HCT116 (cell line): ENCODE results near the gene KCNK4. TPM values are rescaled to one million over a fixed set of nuclear protein-coding genes. Genes with fewer than 3 reads are reported as not detected.
"Not testable (repeated sequence)": the region's sequence is repeated elsewhere in the genome, so short reads cannot be mapped to it uniquely, and the experiment has no call there.

Experiments used
- ATAC-seq: fragments of 200-7000 bp; cut with Tn5 transposase; 2 replicates; pipeline ENCODE4 v1.9.1; 2020; ENCODE audit warnings: mild to moderate bottlenecking, moderate library complexity
- BruUV-seq: library from RNA; stranded (reverse); fragments of 400-500 nt; replicated peaks from 2 replicates; lab custom pipeline; 2021; lab: Mats Ljungman, UMichigan
- CTCF ChIA-PET: fragments of 300-600 bp; sonication (Branson Sonifier 250); formaldehyde crosslinking; loops from one replicate; lab custom pipeline; 2021; ENCODE audit warnings: antibody characterized with exemption; lab: Charles Lee
- POLR2A ChIA-PET: fragments of 300-600, 350-600 bp; sonication (Branson Sonifier 250); formaldehyde crosslinking; loops from one replicate; lab custom pipeline; 2021; ENCODE audit warnings: antibody characterized with exemption; lab: Charles Lee
- RAD21 ChIA-PET, 2 experiments: fragments of 300-600 bp; sonication (Branson Sonifier 250); formaldehyde crosslinking; loops; one replicate each; lab custom pipeline; 2023; ENCODE audit warnings: low total read pairs in 2 of 2; ENCODE audit not compliant: uncharacterized antibody in 2 of 2, unreplicated experiment in 2 of 2, low non-redundant PET in 1 of 2; lab: Charles Lee
- DNase-seq: peaks from one replicate; pipeline ENCODE4 v3.0.0-alpha.2; 2010; ENCODE audit warnings: low read depth, low spot score
- H2AFZ ChIP-seq: fragments of 200-600 bp; shearing (Covaris generic), sonication (generic); 2 replicates; pipeline ENCODE4 v1.6.1; 2017; ENCODE audit warnings: low read depth, mixed run types, mixed read lengths, antibody characterized with exemption, low read length; ENCODE audit not compliant: poor library complexity, severe bottlenecking
- H3K27ac ChIP-seq: 2 replicates; pipeline ENCODE4 v1.5.1; 2012; ENCODE audit warnings: low read depth, low read length
- H3K27me3 ChIP-seq: fragments of 200-600 bp; sonication (generic); 2 replicates; pipeline ENCODE4 v1.6.1; 2016; ENCODE audit warnings: mixed run types, low read length, mixed read lengths; ENCODE audit not compliant: insufficient read depth
- H3K36me3 ChIP-seq, 2 experiments: fragments of 200-500 bp in 1 of 2; fragments of 200-600 bp in 1 of 2; sonication (Bioruptor generic) in 1 of 2; sonication (generic) in 1 of 2; 2 replicates each; pipeline versions ENCODE4 v1.5.1 to v1.6.1; 2014 to 2016; ENCODE audit warnings: low read length in 2 of 2, inconsistent platforms in 1 of 2, mixed read lengths in 1 of 2, mixed run types in 1 of 2; ENCODE audit not compliant: insufficient read depth in 2 of 2, control insufficient read depth in 1 of 2
- H3K4me1 ChIP-seq, 2 experiments: fragments of 200-600 bp in 1 of 2; sonication (generic) in 1 of 2; 2 replicates each; pipeline versions ENCODE4 v1.5.1 to v1.6.1; 2012 to 2017; ENCODE audit warnings: low read length in 2 of 2, inconsistent platforms in 1 of 2, mild to moderate bottlenecking in 1 of 2, mixed read lengths in 1 of 2, mixed run types in 1 of 2, moderate library complexity in 1 of 2; ENCODE audit not compliant: insufficient read depth in 2 of 2, control insufficient read depth in 1 of 2
- H3K4me2 ChIP-seq: fragments of 200-600 bp; sonication (generic); 2 replicates; pipeline ENCODE4 v1.6.1; 2017; ENCODE audit warnings: mixed run types, low read length, mixed read lengths
- H3K4me3 ChIP-seq, 2 experiments: fragments of 200-600 bp in 1 of 2; sonication (generic) in 1 of 2; replicated peaks in 1 of 2; 2 replicates each; pipeline ENCODE4 v1.5.1; 2011 to 2016; ENCODE audit warnings: low read length in 2 of 2, control low read depth in 1 of 2, low read depth in 1 of 2, mild to moderate bottlenecking in 1 of 2, mixed read lengths in 1 of 2, mixed run types in 1 of 2
- H3K79me2 ChIP-seq: fragments of 200-600 bp; sonication (generic); 2 replicates; pipeline ENCODE4 v1.6.1; 2017; ENCODE audit warnings: mild to moderate bottlenecking, mixed run types, low read length, moderate library complexity, mixed read lengths; ENCODE audit not compliant: insufficient read depth
- H3K9ac ChIP-seq: fragments of 200-600 bp; sonication (generic); 2 replicates; pipeline ENCODE4 v1.6.1; 2016; ENCODE audit warnings: low read length, mixed read lengths
- H3K9me2 ChIP-seq: fragments of 200-600 bp; sonication (generic), shearing (Covaris generic); 2 replicates; pipeline ENCODE4 v1.6.1; 2017; ENCODE audit warnings: mixed run types, mild to moderate bottlenecking, moderate library complexity; ENCODE audit not compliant: insufficient read depth
- H3K9me3 ChIP-seq, 2 experiments: fragments of 200-500 bp in 1 of 2; fragments of 200-600 bp in 1 of 2; sonication (Bioruptor generic) in 1 of 2; sonication (generic) in 1 of 2; 2 replicates each; pipeline ENCODE4 v1.6.1; 2014 to 2017; ENCODE audit warnings: low read length in 2 of 2, mixed read lengths in 2 of 2, inconsistent platforms in 1 of 2, low read depth in 1 of 2, mild to moderate bottlenecking in 1 of 2, mixed run types in 1 of 2, moderate library complexity in 1 of 2; ENCODE audit not compliant: control insufficient read depth in 1 of 2, insufficient read depth in 1 of 2
- H4K20me1 ChIP-seq: fragments of 200-600 bp; sonication (generic), shearing (Covaris generic); 2 replicates; pipeline ENCODE4 v1.6.1; 2017; ENCODE audit warnings: mixed run types, mild to moderate bottlenecking, moderate library complexity; ENCODE audit not compliant: insufficient read depth
- CTCF ChIP-seq, 3 experiments: fragments of 200-600 bp in 1 of 3; sonication (generic) in 1 of 3; IDR thresholded peaks in 2 of 3; conservative IDR thresholded peaks in 1 of 3; 2 replicates each; pipeline ENCODE4 v1.5.1; 2012 to 2017; ENCODE audit warnings: low read depth in 2 of 3, low read length in 2 of 3, antibody characterized with exemption in 1 of 3, borderline replicate concordance in 1 of 3, control low read depth in 1 of 3, mild to moderate bottlenecking in 1 of 3, mixed read lengths in 1 of 3, mixed run types in 1 of 3, moderate library complexity in 1 of 3; ENCODE audit not compliant: insufficient read depth in 1 of 3
- EGR1 ChIP-seq: IDR thresholded peaks from 2 replicates; pipeline ENCODE4 v1.6.1; 2012; ENCODE audit warnings: low read depth
- POLR2AphosphoS5 ChIP-seq: IDR thresholded peaks from 2 replicates; pipeline ENCODE4 v1.6.1; 2011; ENCODE audit warnings: mild to moderate bottlenecking, low read depth, low read length, moderate library complexity
- ZFX ChIP-seq: fragments of 450-650 bp; IDR thresholded peaks from 2 replicates; pipeline ENCODE4 v1.6.1; 2017
- intact Hi-C: fragments of 100-400 bp; cut with micrococcal nuclease; formaldehyde crosslinking; loops from 2 replicates; pipeline ENCODE4 v1.10.0; 2022
- total RNA-seq: library from RNA; stranded (reverse); gene quantifications from one replicate; pipeline ENCODE4 v1.2.1, GENCODE V29; 2021; ENCODE audit not compliant: unreplicated experiment

Gene KCNK4
- total RNA-seq, 1 experiment from 2014 or later: not detected

GRCh38 chr11:64245797-64246620 lies 45.1 kb upstream of the KCNK4 start:
- no peaks in the 10 kb centered on the region for H3K9me3 ChIP-seq
- DNase-seq: no peak
- no peak for ATAC-seq

GRCh38 chr11:64246621-64246870 lies 44.6 kb upstream of the KCNK4 start:
- Histone ChIP-seq H3K4me2 (peak overlapping the region; percentile 96; the same call in 1 of the 2 replicates), H3K27ac (peak overlapping the region; percentile 94), H3K9ac (peak overlapping the region; percentile 100), H3K4me3 (peak overlapping the region; percentile 99 to 100), H3K36me3 (peaks cover 0 to 12% of the 10 kb centered on the region in 2 experiments; a peak in 1 of 4 replicates), H3K79me2 (peaks cover 50% of the 10 kb centered on the region), H3K4me1 (peaks cover 36 to 76% of the 10 kb centered on the region in 2 experiments)
- BruUV-seq, H4K20me1 ChIP-seq, intact Hi-C loops, DNase-seq, H3K27me3 ChIP-seq, H2AFZ ChIP-seq, H3K9me3 ChIP-seq, H3K9me2 ChIP-seq: not testable (repeated sequence)
- ChIA-PET POLR2A (interaction anchor here (0.6 to 4.6 kb wide), 5 partner anchors 24 to 442 kb away, joined by 3 to 29 read pairs (median 3); partner anchors contain the start of genes PRDX5 and TRMT112), RAD21 (interaction anchor here in 1 of 2 experiments (1.1 kb wide), 1 partner anchor 42 kb away, joined by 4 read pairs; no protein-coding TSS in a partner anchor), CTCF (interaction anchor here (0.6 to 3.1 kb wide), 4 partner anchors 24 to 109 kb away, joined by 3 to 15 read pairs (median 8); no protein-coding TSS in a partner anchor)
- ATAC-seq: peak; percentile 0

More at GRCh38 chr11:64245797-64246620, 45.1 kb upstream of the KCNK4 start:
- Histone ChIP-seq H3K9ac (peak overlapping the region; percentile 100), H3K4me3 (peak overlapping the region; percentile 99 to 100), H3K79me2 (peaks cover 48% of the 10 kb centered on the region), H3K27me3 (no peaks in the 10 kb centered on the region), H3K27ac (peak overlapping the region; percentile 94), H3K9me2 (no peaks in the 10 kb centered on the region), H3K4me1 (peaks cover 36 to 74% of the 10 kb centered on the region in 2 experiments), H4K20me1 (no peaks in the 10 kb centered on the region), H3K4me2 (peak overlapping the region; percentile 84), H3K36me3 (peaks cover 0 to 12% of the 10 kb centered on the region in 2 experiments; a peak in 1 of 4 replicates), H2AFZ (no peak overlapping the region)
- intact Hi-C loops: no loop called here
- TSS peak; percentile 49 for BruUV-seq
- ChIA-PET CTCF (interaction anchor here (0.6 to 3.1 kb wide), 4 partner anchors 24 to 110 kb away, joined by 3 to 15 read pairs (median 8); no protein-coding TSS in a partner anchor), POLR2A (interaction anchor here (1.1 to 4.6 kb wide), 7 partner anchors 20 to 71 kb away, joined by 3 to 29 read pairs (median 5); partner anchors contain the start of genes NUDT22, PRDX5, STIP1 and TRMT112), RAD21 (interaction anchor here in 1 of 2 experiments (1.1 kb wide), 1 partner anchor 41 kb away, joined by 4 read pairs; no protein-coding TSS in a partner anchor)
- TF ChIP-seq CTCF (IDR thresholded peaks at IDR 0.05 in 2 of 3, conservative IDR thresholded peaks at IDR 0.05 in 1 of 3; ENCODE audit: borderline replicate concordance in 1 of 3, insufficient read depth in 1 of 3, low read depth in 2 of 3, low read length in 2 of 3): no peak
- TF ChIP-seq POLR2AphosphoS5: peak; percentile 69
- TF ChIP-seq EGR1: no peak
- TF ChIP-seq ZFX: peak; percentile 23; the same call in 1 of the 2 replicates
